Activated B cell treated with CpG ODN at 0.5 μM for 24 hours (primary cell): ENCODE measurements around the gene MED8. TPM values are rescaled to one million over a fixed set of nuclear protein-coding genes. Genes with fewer than 3 reads are reported as not detected.

ENCODE experiments used
- ATAC-seq: fragments of 200-7000 bp; cut with Tn5 transposase; one replicate; pipeline ENCODE4 v1.10.0; 2021; ENCODE audit warnings: low read depth, mild to moderate bottlenecking, moderate library complexity
- CTCF ChIA-PET: fragments of 350-600 bp; sonication (Branson Sonifier 250); formaldehyde crosslinking; loops from one replicate; lab custom pipeline; 2021; ENCODE audit warnings: antibody characterized with exemption; lab: Charles Lee
- POLR2A ChIA-PET: fragments of 350-600 bp; sonication (Branson Sonifier 250); formaldehyde crosslinking; loops from one replicate; lab custom pipeline; 2021; ENCODE audit warnings: antibody characterized with exemption; lab: Charles Lee
- DNase-seq: peaks from one replicate; pipeline ENCODE4 v3.0.0; 2022
- H3K27ac Mint-ChIP-seq: one replicate; pipeline ENCODE4 v1.8.0; 2020; ENCODE audit warnings: mixed read lengths
- H3K27me3 Mint-ChIP-seq: one replicate; pipeline ENCODE4 v1.8.0; 2021; ENCODE audit warnings: mixed read lengths
- H3K36me3 Mint-ChIP-seq: one replicate; pipeline ENCODE4 v1.8.0; 2021; ENCODE audit warnings: low read depth, mixed read lengths
- H3K4me1 Mint-ChIP-seq: one replicate; pipeline ENCODE4 v1.8.0; 2021; ENCODE audit warnings: mixed read lengths
- H3K4me3 Mint-ChIP-seq: one replicate; pipeline ENCODE4 v1.8.0; 2020; ENCODE audit warnings: mild to moderate bottlenecking, mixed read lengths
- H3K9me3 Mint-ChIP-seq: one replicate; pipeline ENCODE4 v1.8.0; 2020; ENCODE audit warnings: mixed read lengths
- CTCF ChIP-seq: fragments of 200-600 bp; IDR thresholded peaks from one replicate; pipeline ENCODE4 v1.8.0; 2022; ENCODE audit warnings: antibody characterized with exemption, mild to moderate bottlenecking
- intact Hi-C: fragments of 100-400 bp; cut with micrococcal nuclease; formaldehyde crosslinking; loops from one replicate; pipeline ENCODE4 v1.15.1; 2024
- total RNA-seq: library from RNA; stranded (reverse); gene quantifications from 2 replicates; pipeline ENCODE4 v1.2.3, GENCODE V29; 2022

Gene MED8
- total RNA-seq, 1 donor from 2014 or later = 33.8 TPM

- ATAC-seq (no peak), DNase-seq (no peak)
- no peaks in the 10 kb centered on the region for H3K9me3 Mint-ChIP-seq
- H3K36me3 Mint-ChIP-seq = peaks cover 46% of the 10 kb centered on the region
- intact Hi-C loops = loop anchor here (2.0 to 10.0 kb wide), 4 partner anchors 93 to 675 kb away; partner anchors contain the start of genes ATP6V0B, B4GALT2, CFAP57 and DPH2
- H3K27me3 Mint-ChIP-seq = no peaks in the 10 kb centered on the region
- ChIA-PET POLR2A (interaction anchor here (0.6 to 2.0 kb wide), 2 partner anchors 8 to 37 kb away, joined by 3 to 108 read pairs; partner anchors contain the start of gene ELOVL1), CTCF (no interaction called here)
- TF ChIP-seq CTCF = no peak
- H3K4me3 Mint-ChIP-seq = peak overlapping the region; percentile 91
- H3K27ac Mint-ChIP-seq = no peak overlapping the region
- H3K4me1 Mint-ChIP-seq = peaks cover 16% of the 10 kb centered on the region
These were observed 29.9 kb downstream of the MED8 start for GRCh38 chr1:43359696-43360095.

- POLR2A ChIA-PET = interaction anchor here (0.6 to 2.0 kb wide), 13 partner anchors 9 to 291 kb away, joined by 3 to 108 read pairs (median 6); partner anchors contain the start of genes CFAP57, EBNA1BP2, ELOVL1 and KDM4A
- peaks cover 16% of the 10 kb centered on the region for H3K4me1 Mint-ChIP-seq
These were observed 30.6 kb downstream of the MED8 start, which contains the start of gene CDC20 for GRCh38 chr1:43358746-43359693. CDC20 (plus strand) TSS chr1:43358981; CDS start chr1:43359216, 235 bp downstream.

GRCh38 chr1:43358121-43358745 is 31.4 kb downstream of the MED8 start:
- Mint-ChIP-seq H3K36me3 (peaks cover 32% of the 10 kb centered on the region), H3K27ac (peak overlapping the region; percentile 91), H3K9me3 (no peaks in the 10 kb centered on the region), H3K4me3 (peak overlapping the region; percentile 91), H3K4me1 (peaks cover 16% of the 10 kb centered on the region), H3K27me3 (no peaks in the 10 kb centered on the region)
- ChIA-PET POLR2A (interaction anchor here (0.6 to 2.0 kb wide), 13 partner anchors 9 to 292 kb away, joined by 3 to 108 read pairs (median 6); partner anchors contain the start of genes CFAP57, EBNA1BP2, ELOVL1 and KDM4A), CTCF (interaction anchor here (0.7 to 1.6 kb wide), 4 partner anchors 10 to 132 kb away, joined by 3 to 7 read pairs (median 5); partner anchors contain the start of gene ELOVL1)
- intact Hi-C loops = loop anchor here (1.0 to 10.0 kb wide), 7 partner anchors 9 to 617 kb away; partner anchors contain the start of genes ATP6V0B, B4GALT2, CFAP57 and DPH2
- DNase-seq = no peak
- no peak for ATAC-seq
- TF ChIP-seq CTCF = no peak

More at GRCh38 chr1:43358746-43359693, 30.6 kb downstream of the MED8 start, which contains the start of gene CDC20:
- DNase-seq (peak; percentile 96), ATAC-seq (peak; percentile 99)
- Mint-ChIP-seq H3K27ac (peak within 1 kb of the TSS; percentile 91), H3K4me3 (peak within 1 kb of the TSS; percentile 91), H3K9me3 (no peaks in the 10 kb centered on the region), H3K27me3 (no peaks in the 10 kb centered on the region), H3K36me3 (peaks cover 40% of the 10 kb centered on the region)
- CTCF ChIA-PET = interaction anchor here (0.7 to 1.6 kb wide), 4 partner anchors 9 to 133 kb away, joined by 3 to 7 read pairs (median 5); partner anchors contain the start of gene ELOVL1
- no peak for TF ChIP-seq CTCF
- intact Hi-C loops = loop anchor here (1.0 to 10.0 kb wide), 7 partner anchors 8 to 616 kb away; partner anchors contain the start of genes ATP6V0B, B4GALT2, CFAP57 and DPH2

- Mint-ChIP-seq H3K9me3 (no peaks in the 10 kb centered on the region), H3K4me3 (peak overlapping the region; percentile 4)
These were observed 32.3 kb downstream of the MED8 start for GRCh38 chr1:43357251-43357650.

More at GRCh38 chr1:43357251-43357650, 32.3 kb downstream of the MED8 start:
- Mint-ChIP-seq H3K4me1 (peaks cover 16% of the 10 kb centered on the region), H3K27ac (no peak overlapping the region), H3K36me3 (peaks cover 22% of the 10 kb centered on the region), H3K27me3 (no peaks in the 10 kb centered on the region)
- ChIA-PET CTCF (no interaction called here), POLR2A (interaction anchor here (0.9 kb wide), 1 partner anchor 11 kb away, joined by 3 read pairs; no protein-coding TSS in a partner anchor)
- TF ChIP-seq CTCF = no peak
- DNase-seq = no peak
- no peak for ATAC-seq
- intact Hi-C loops = loop anchor here (10.0 kb wide), 1 partner anchor 618 kb away; the partner anchor contains the start of genes ATP6V0B, B4GALT2 and DPH2
